Measurements from ENCODE around the gene SDCBP2. TPM values are rescaled to one million over a fixed set of nuclear protein-coding genes. Genes with fewer than 3 reads are reported as not detected.

Gene SDCBP2
- total and polyA plus RNA-seq, 4 donors = 1.9 to 6.1 (median 4.7) TPM

- H3K4me1 ChIP-seq (ENCODE audit: control insufficient read depth in 4 of 4, insufficient read depth in 4 of 4, low read length in 3 of 4) = no peaks in the 10 kb centered on the region
- 96% methylated on average over 20 of the region's 20 CpGs for WGBS
- no peak for DNase-seq (ENCODE audit: low spot score)
- no peaks in the 10 kb centered on the region for H3K36me3 ChIP-seq (ENCODE audit: control insufficient read depth in 4 of 4, insufficient read depth in 3 of 4, low read depth in 1 of 4, low read length in 3 of 4)
- H3K9ac ChIP-seq (ENCODE audit: low read depth in 1 of 2, low read length in 2 of 2) = no peak overlapping the region
- no peak for TF ChIP-seq FOXA2 (IDR thresholded peaks at IDR 0.05)
- TF ChIP-seq HNF4G (IDR thresholded peaks at IDR 0.05) = no peak
- TF ChIP-seq, protein P1, sequence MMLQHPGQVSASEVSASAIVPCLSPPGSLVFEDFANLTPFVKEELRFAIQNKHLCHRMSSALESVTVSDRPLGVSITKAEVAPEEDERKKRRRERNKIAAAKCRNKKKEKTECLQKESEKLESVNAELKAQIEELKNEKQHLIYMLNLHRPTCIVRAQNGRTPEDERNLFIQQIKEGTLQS (IDR thresholded peaks at IDR 0.05) = no peak
- no peak for TF ChIP-seq HNF4A (conservative IDR thresholded peaks at IDR 0.05)
- no peak for TF ChIP-seq MAX (IDR thresholded peaks at IDR 0.05)
- TF ChIP-seq, protein P2, sequence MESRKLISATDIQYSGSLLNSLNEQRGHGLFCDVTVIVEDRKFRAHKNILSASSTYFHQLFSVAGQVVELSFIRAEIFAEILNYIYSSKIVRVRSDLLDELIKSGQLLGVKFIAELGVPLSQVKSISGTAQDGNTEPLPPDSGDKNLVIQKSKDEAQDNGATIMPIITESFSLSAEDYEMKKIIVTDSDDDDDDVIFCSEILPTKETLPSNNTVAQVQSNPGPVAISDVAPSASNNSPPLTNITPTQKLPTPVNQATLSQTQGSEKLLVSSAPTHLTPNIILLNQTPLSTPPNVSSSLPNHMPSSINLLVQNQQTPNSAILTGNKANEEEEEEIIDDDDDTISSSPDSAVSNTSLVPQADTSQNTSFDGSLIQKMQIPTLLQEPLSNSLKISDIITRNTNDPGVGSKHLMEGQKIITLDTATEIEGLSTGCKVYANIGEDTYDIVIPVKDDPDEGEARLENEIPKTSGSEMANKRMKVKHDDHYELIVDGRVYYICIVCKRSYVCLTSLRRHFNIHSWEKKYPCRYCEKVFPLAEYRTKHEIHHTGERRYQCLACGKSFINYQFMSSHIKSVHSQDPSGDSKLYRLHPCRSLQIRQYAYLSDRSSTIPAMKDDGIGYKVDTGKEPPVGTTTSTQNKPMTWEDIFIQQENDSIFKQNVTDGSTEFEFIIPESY (IDR thresholded peaks at IDR 0.05) = no peak
- no peak for TF ChIP-seq NR2F2 (IDR thresholded peaks at IDR 0.05)
- no peak for TF ChIP-seq RAD21 (IDR thresholded peaks at IDR 0.05)
- TF ChIP-seq YY1 (IDR thresholded peaks at IDR 0.05) = no peak
- TF ChIP-seq, protein P3, sequence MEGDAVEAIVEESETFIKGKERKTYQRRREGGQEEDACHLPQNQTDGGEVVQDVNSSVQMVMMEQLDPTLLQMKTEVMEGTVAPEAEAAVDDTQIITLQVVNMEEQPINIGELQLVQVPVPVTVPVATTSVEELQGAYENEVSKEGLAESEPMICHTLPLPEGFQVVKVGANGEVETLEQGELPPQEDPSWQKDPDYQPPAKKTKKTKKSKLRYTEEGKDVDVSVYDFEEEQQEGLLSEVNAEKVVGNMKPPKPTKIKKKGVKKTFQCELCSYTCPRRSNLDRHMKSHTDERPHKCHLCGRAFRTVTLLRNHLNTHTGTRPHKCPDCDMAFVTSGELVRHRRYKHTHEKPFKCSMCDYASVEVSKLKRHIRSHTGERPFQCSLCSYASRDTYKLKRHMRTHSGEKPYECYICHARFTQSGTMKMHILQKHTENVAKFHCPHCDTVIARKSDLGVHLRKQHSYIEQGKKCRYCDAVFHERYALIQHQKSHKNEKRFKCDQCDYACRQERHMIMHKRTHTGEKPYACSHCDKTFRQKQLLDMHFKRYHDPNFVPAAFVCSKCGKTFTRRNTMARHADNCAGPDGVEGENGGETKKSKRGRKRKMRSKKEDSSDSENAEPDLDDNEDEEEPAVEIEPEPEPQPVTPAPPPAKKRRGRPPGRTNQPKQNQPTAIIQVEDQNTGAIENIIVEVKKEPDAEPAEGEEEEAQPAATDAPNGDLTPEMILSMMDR (IDR thresholded peaks at IDR 0.05; ENCODE audit: low read depth, low read length, missing input control) = no peak
- no peak for TF ChIP-seq RXRA (IDR thresholded peaks at IDR 0.05)
- no peak for TF ChIP-seq GABPA (IDR thresholded peaks at IDR 0.05 in 1 of 2, conservative IDR thresholded peaks at IDR 0.05 in 1 of 2)
- TF ChIP-seq, protein P4, sequence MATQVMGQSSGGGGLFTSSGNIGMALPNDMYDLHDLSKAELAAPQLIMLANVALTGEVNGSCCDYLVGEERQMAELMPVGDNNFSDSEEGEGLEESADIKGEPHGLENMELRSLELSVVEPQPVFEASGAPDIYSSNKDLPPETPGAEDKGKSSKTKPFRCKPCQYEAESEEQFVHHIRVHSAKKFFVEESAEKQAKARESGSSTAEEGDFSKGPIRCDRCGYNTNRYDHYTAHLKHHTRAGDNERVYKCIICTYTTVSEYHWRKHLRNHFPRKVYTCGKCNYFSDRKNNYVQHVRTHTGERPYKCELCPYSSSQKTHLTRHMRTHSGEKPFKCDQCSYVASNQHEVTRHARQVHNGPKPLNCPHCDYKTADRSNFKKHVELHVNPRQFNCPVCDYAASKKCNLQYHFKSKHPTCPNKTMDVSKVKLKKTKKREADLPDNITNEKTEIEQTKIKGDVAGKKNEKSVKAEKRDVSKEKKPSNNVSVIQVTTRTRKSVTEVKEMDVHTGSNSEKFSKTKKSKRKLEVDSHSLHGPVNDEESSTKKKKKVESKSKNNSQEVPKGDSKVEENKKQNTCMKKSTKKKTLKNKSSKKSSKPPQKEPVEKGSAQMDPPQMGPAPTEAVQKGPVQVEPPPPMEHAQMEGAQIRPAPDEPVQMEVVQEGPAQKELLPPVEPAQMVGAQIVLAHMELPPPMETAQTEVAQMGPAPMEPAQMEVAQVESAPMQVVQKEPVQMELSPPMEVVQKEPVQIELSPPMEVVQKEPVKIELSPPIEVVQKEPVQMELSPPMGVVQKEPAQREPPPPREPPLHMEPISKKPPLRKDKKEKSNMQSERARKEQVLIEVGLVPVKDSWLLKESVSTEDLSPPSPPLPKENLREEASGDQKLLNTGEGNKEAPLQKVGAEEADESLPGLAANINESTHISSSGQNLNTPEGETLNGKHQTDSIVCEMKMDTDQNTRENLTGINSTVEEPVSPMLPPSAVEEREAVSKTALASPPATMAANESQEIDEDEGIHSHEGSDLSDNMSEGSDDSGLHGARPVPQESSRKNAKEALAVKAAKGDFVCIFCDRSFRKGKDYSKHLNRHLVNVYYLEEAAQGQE (IDR thresholded peaks at IDR 0.05) = no peak
- no peak for TF ChIP-seq TAF1 (conservative IDR thresholded peaks at IDR 0.05)
- no peak for TF ChIP-seq FOXA1 (IDR thresholded peaks at IDR 0.05)
- no peak for TF ChIP-seq EGR1 (IDR thresholded peaks at IDR 0.05; ENCODE audit: low read depth in 2 of 2)
- TF ChIP-seq JUND (IDR thresholded peaks at IDR 0.05) = no peak
- TF ChIP-seq SP1 (IDR thresholded peaks at IDR 0.05) = no peak
- H3K27ac ChIP-seq (ENCODE audit: low read depth in 1 of 2, low read length in 2 of 2) = no peak overlapping the region
- H3K4me3 ChIP-seq (ENCODE audit: low read depth in 1 of 3, low read length in 3 of 3) = no peak overlapping the region
- no peaks in the 10 kb centered on the region for H3K27me3 ChIP-seq (ENCODE audit: control insufficient read depth in 4 of 4, insufficient read depth in 4 of 4, low read length in 3 of 4)
- no peaks in the 10 kb centered on the region for H3K9me3 ChIP-seq (ENCODE audit: control insufficient read depth in 4 of 4, low read length in 3 of 4)
These were observed 33.5 kb downstream of the SDCBP2 start for GRCh38 chr20:1295276-1295930.
